HG03097 (cell line): ENCODE measurements around the gene LHPP.

Source experiments
- ATAC-seq: cut with Tn5 transposase; IDR thresholded peaks from one replicate; pipeline ENCODE4 v1.9.1; 2021; ENCODE audit not compliant: unreplicated experiment, low FRiP score

The LHPP gene

DNA sequence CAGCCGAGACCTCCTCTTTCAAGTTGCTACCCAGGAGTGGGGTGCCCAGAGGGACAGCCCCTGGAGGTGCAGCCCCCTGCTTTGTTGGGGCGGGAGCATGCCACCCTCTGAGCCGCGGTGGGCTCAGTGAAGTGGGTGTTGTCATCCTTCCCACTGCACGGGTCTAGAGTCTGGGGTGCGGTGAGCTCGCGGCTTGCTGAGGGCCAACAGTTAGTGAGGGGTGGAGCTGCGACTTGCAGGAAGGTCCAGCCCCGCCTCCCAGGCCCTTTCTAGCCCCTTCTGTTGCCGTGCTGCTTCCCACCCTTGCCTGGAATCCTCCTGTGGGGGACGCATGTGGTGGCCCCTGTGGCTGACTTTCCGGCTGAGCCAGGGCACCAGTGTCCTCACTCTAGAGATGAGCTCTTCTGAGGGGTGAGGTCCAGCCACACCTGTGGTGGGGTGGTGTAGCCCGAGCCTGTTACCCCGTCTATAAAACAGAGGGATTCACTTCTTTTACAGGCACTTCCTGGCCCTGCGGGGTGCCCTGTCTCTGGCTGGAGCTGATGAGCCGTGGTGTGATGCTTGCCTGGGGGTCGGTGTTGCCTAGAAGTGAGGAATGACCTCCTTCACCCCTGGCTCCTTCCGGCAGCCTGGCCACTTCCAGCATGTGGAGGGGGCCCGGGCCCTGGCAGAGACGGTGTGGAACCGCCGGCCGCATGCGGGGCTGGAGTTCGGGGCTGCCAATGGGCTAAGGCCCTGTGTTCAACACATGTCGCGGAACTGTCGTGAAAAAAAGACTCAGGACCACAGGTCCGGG lies 154.6 kb downstream of the LHPP start:
- ATAC-seq, result no peak

- no peak for ATAC-seq
Observed at GRCh38 chr10:124616836-124617130, 155.2 kb downstream of the LHPP start.

DNA sequence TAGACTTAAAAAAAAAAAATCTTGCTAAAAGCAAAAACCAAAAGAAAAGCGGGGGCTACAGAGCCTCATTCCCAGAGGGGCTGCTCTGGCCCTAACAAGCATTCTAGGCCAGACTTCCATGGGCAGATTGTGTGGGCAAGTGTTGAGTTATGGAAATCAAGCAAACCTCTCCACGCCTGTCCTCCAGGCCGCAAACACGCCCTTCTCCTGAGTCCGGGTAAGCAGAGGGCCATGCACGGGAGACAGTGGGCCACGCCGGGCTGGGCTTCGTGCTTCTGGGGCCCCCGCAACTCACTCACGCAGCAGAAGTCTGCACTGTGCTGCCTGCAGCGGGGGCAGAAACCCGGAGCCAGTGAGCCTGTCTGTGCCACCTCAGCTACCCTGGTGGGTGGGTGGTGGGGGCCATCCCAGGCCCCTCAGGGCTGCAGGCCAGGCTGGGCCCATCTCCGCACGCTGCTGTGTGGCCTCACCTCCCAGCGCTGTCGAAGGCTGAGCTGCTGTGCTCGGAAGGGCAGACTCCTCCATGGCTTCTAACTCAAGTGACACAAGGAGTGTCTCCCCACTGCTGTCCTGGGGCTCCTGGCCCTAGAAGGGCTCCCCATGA lies 156.9 kb downstream of the LHPP start:
- no peak for ATAC-seq

- ATAC-seq, result peak; percentile 36
Observed at GRCh38 chr10:124619195-124619594, 157.6 kb downstream of the LHPP start.

GRCh38 chr10:124619802-124620490 lies 158.3 kb downstream of the LHPP start:
- no peak for ATAC-seq

DNA sequence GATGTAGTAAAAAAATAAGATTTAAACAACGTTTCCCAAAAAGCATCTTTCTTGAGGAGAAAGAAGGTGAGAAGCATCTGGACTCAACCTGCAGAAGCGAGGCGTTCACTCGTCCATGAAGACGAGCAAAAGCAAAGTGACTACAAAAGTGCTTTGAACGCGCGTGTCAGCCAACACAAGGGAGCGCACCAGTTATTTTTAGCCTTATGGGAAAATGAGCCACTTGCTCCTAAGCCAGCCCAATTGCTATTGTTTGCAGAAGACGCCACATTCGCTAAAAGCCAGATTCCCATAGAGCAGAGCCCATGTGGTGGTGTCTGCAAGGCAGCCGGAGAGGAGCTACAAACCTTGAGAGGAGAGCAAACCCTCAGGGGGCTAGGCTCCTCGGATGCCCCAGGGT lies 160.0 kb downstream of the LHPP start:
- ATAC-seq, result no peak

- ATAC-seq, result no peak
Observed at GRCh38 chr10:124622158-124622557, 160.5 kb downstream of the LHPP start.

DNA sequence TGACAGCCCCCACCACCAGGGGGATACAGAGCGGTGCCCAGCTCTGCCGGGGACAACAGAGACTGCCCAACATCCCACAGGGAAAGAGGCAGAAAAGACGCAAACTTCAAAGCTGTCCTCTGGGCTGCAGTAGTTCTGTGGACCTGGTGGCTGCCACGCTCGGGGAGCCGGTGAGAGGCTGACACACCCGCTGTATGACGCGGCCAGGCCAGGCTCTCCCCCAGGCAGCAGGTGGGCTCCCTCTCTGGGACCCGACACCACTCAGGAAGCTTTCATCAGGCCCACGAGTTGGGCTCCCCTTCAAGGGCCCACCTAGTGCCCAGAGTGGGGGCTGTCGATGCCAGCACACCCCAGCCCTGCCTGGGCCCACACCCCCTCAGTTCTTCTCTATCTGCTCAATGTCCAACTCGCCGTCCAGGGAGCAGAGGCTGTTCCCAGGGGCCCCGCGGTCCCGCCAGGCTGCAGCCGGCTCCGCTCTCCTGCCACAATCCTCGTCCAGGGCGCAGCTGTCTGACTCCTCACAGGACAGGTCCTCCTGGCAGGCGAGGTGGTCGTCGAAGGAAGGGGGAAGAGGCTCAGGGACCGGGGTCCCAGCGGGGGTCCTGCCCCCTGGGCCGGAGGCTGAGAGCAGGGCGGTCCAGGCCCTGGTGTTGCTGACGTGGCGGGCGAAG lies 161.4 kb downstream of the LHPP start:
- no peak for ATAC-seq

GRCh38 chr10:124624006-124624405 lies 162.4 kb downstream of the LHPP start:
- no peak for ATAC-seq

DNA sequence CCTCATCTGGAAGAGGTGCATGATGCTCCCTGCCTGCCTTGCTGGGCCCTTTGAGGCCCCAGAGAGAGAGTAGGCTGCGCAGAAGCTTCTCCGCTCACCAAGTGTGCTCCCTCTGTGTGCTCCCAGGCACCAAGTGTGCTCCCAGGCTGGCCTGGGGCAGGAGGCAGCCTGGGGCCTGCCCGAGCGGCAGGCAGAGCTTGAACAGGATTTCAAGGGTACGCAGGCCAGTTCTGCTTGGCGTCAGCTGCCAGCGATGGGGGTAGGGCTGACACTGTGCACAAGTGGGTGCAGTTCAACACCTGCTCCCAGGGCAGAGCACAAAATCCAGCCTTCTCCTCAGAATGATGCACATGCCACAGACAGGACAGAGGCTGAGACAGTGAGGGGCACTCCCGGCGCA lies 162.8 kb downstream of the LHPP start:
- ATAC-seq, result no peak

DNA sequence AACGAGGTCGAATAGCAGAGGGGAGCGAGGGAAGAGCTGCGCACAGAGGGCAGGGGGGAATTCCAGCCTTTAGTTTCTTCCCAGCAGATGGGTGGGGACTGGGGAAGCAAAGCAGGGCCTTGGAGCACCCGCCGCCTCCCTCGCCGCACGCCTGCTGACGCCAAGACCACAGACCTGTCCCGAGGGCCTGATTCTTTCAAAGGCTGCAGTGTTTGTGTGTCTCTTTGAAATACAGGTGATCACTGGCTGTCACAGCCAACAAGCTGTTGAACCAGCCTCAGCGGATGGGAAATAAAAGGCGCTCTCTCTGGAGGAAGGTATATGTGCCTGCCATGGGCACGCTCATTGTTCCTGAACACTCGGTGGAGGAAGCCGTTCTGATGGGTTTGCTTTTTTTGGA lies 163.3 kb downstream of the LHPP start:
- ATAC-seq, result no peak

DNA sequence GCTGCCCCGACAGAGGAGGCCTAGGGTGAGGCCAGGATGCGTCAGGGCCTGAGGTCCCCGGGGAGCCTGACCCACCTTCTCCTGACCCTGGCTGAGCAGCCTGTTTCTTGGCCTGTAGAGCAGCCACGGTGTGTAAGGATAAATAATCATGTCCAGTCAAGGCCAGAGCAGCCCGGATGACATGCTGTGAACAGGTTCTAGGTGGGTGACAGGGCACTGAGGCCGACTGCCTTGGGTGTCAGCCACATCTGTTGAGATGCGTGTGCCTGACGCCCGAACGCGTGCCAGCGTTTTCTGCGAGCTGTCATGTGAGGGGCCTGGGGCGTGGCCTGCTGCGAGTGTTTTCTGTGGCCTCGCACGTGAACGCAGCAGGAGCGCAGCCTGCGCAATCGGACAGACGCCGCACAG lies 164.2 kb downstream of the LHPP start:
- no peak for ATAC-seq

- peak; percentile 61 for ATAC-seq
Observed at GRCh38 chr10:124626759-124627380, 165.2 kb downstream of the LHPP start.

DNA sequence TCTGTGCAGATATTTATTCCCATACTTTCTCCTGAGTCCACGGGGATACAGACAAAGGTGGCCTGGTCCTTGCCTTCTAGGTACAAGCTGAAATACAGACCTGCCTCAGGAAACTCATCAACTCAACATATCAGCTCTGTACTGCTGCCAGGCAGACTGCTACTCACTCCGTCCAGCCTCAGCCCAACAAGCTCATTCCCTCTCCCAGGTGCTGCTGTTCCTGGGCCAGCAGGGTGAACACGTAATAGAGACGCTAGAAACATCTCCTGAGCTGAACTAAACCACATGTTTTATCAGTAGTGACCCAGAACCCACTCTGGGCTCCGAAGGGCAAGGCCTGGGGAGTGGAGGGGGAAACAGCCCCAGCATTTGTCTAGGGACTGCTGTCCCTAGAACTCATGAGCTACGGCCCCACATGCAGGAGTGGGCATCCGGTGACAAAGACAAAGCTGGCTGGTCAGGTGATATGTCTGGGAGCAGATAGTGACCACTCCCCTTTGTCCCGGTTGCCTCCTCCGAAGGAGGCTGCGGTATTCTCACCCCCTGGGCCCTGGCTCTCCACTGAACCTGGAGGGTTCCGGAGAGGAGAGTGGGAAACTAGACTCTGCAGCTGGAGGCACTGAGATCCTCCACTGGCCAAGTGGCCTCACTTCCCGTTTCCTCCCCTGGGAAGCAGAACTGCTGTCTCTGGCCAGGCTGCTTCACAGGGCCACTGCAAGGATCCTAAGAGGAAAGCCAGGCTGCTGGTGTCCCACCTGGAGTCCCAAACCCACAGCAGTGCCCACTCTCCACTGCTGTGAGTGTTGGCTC lies 166.4 kb downstream of the LHPP start:
- no peak for ATAC-seq

DNA sequence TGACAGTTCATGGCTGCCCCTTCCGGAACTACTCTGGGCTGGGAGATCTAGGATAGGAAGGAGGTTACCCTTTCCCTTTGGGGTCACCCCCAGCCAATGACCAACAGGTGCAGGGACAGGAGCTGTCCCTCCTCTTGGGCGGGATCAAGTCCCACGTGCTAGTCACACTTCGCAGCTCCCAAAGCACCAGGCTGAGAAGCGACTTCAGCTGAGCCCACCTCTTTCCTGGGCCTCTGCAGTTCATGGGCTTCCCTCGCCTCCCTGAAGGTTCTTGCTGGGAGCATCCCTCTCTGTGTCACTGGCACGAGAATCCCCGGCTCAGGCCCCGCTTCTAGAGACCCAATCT lies 167.0 kb downstream of the LHPP start:
- no peak for ATAC-seq

DNA sequence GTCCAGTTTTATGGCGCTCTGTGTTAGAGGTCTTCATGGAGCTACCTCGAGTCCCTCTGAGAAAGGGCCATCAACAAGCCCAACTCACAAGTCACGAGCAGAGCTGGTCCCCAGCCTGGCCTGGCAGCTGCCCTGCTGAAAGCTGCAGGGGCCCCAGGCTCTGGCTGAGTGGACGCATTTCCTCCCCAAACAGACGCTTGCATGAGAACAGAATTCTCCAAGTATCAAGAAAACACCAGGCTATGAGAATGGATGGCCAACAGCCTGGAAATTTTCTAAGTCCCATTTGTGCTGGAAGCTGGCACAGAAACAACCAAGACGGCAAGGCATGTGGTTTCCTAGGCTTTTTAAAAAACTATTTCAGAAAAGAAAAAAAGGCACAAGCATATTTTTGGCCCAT lies 167.8 kb downstream of the LHPP start:
- no peak for ATAC-seq

DNA sequence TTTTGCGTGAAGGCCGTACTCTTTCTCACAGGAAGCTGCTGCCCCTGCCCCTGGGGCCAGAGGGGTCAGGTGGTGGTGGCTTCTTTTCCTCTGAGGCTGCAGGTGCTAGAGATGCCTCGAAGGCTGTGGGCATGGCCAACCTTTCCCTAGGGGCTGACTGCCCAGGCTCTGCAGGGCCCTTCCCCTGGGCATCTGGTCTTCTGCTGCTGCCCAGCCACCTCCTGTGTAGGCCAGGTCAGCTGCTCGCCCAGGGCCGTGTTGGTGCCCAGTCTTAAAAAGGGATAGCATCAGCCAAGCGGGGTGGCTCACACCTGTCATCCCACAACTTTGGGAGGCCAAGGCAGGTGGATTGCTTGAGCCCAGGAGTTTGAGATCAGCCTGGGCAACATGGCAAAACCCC lies 168.2 kb downstream of the LHPP start:
- ATAC-seq, result no peak

- ATAC-seq, result no peak
Observed at GRCh38 chr10:124630551-124630950, 168.9 kb downstream of the LHPP start.

GRCh38 chr10:124632064-124632531 lies 170.5 kb downstream of the LHPP start:
- ATAC-seq, result no peak

DNA sequence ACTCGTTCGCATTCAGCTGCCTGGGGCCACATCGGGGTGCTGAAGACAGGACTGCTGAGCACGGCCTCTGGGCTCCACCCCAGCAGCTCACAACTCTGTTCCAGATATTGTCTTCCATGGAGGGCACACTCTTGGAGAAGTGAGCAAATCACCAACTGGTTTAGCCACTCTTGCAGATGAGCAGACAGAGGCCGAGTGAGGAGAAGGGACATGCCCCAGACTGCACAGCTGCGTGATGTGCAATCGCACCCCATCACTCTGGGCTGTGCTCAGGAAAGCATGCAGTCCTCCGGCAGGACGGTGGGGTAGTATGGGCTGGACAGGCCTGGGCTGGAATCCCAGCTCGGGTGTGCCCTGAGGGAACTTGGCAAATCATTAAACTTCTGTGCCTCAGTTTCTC lies 170.9 kb downstream of the LHPP start:
- ATAC-seq, result no peak
